Thyroid gland (tissue), 4 donors: ENCODE measurements around the gene ERF.

Experiments used
- CTCF ChIP-seq, 6 experiments: fragments of 200-600 bp in 3 of 6; fragments of 450-650 bp in 3 of 6; sonication (generic) in 3 of 6; IDR thresholded peaks; one replicate each; pipeline ENCODE4 v1.5.1; 2016 to 2019; ENCODE audit warnings: antibody characterized with exemption in 6 of 6, mild to moderate bottlenecking in 2 of 6, inconsistent platforms in 1 of 6, moderate library complexity in 1 of 6
- POLR2A ChIP-seq, 2 donors: fragments of 450-650 bp; IDR thresholded peaks; one replicate each; pipeline ENCODE4 v1.6.1; 2017; ENCODE audit warnings: antibody characterized with exemption in 2 of 2, mild to moderate bottlenecking in 2 of 2, moderate library complexity in 1 of 2

- TF ChIP-seq CTCF (IDR thresholded peaks at IDR 0.05), result no peak
- TF ChIP-seq POLR2A (IDR thresholded peaks at IDR 0.05), result no peak
These were observed 5.2 kb downstream of the ERF start for GRCh38 chr19:42249769-42250168.
